Measurements from ENCODE around the gene ARHGAP6.

ARHGAP6 gene

GRCh38 chrX:11382930-11383329, 282.8 kb downstream of the ARHGAP6 start:
- ChIA-PET POLR2A (no interaction called here), CTCF (interaction anchor here (1.3 to 3.8 kb wide), 5 partner anchors 9 to 374 kb away, joined by 3 to 73 read pairs (median 6); no protein-coding TSS in a partner anchor)
- TF ChIP-seq, protein P1, sequence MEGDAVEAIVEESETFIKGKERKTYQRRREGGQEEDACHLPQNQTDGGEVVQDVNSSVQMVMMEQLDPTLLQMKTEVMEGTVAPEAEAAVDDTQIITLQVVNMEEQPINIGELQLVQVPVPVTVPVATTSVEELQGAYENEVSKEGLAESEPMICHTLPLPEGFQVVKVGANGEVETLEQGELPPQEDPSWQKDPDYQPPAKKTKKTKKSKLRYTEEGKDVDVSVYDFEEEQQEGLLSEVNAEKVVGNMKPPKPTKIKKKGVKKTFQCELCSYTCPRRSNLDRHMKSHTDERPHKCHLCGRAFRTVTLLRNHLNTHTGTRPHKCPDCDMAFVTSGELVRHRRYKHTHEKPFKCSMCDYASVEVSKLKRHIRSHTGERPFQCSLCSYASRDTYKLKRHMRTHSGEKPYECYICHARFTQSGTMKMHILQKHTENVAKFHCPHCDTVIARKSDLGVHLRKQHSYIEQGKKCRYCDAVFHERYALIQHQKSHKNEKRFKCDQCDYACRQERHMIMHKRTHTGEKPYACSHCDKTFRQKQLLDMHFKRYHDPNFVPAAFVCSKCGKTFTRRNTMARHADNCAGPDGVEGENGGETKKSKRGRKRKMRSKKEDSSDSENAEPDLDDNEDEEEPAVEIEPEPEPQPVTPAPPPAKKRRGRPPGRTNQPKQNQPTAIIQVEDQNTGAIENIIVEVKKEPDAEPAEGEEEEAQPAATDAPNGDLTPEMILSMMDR (IDR thresholded peaks at IDR 0.05; ENCODE audit: insufficient read depth, low read length, missing control alignments), result no peak
- H3K4me3 ChIP-seq (ENCODE audit: low read depth, low read length), result no peak overlapping the region
- no peak for DNase-seq (ENCODE audit: low read depth, low spot score)

GRCh38 chrX:11381464-11381863, 284.3 kb downstream of the ARHGAP6 start:
- POLR2A ChIA-PET, result no interaction called here

DNA sequence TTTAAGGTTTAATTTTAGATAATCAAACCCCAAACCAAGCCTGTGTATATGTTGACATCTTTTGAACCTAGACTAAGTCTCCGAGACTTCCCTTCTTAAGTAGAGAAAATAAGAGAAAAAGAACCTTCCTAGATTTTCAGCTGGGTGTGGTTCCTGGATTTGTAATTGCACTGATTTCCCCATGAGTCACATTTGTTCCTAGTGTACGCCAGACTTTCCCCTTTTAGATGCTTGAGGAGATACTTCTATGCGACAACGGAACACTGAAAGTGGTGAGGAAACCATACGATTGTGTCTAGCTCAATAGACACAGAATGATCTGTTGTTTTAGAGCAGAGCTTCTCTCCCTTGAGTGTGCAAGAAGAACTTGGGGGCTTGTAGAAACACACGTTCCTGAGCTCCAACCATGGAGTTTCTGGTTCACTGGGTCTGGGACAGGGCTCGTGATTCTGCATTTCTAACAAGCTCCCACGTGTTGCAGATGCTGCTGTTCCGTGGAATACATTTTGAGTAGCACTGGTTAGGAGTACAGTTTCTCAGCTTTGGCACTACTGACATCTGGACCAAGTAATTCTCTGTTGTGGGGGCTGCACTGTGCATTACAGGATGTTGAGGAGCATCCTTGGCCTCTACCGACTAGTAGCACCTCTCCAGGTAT, 285.4 kb downstream of the ARHGAP6 start:
- CTCF ChIA-PET, result interaction anchor here (0.8 to 3.8 kb wide), 16 partner anchors 8 to 391 kb away, joined by 3 to 73 read pairs (median 6); no protein-coding TSS in a partner anchor
- TF ChIP-seq, protein P1 (IDR thresholded peaks at IDR 0.05; ENCODE audit: insufficient read depth, low read length, missing control alignments), result no peak
- POLR2A ChIA-PET, result no interaction called here
- no peak for DNase-seq (ENCODE audit: low read depth, low spot score)
- no peak overlapping the region for H3K4me3 ChIP-seq (ENCODE audit: low read depth, low read length)

More at GRCh38 chrX:11381464-11381863, 284.3 kb downstream of the ARHGAP6 start:
- peak; percentile 10 for DNase-seq (ENCODE audit: low read depth, low spot score)
- CTCF ChIA-PET, result interaction anchor here (0.7 to 3.8 kb wide), 38 partner anchors 9 to 1191 kb away, joined by 3 to 73 read pairs (median 4); no protein-coding TSS in a partner anchor
- TF ChIP-seq, protein P1 (IDR thresholded peaks at IDR 0.05; ENCODE audit: insufficient read depth, low read length, missing control alignments), result peak; percentile 44
- no peak overlapping the region for H3K4me3 ChIP-seq (ENCODE audit: low read depth, low read length)

- H3K4me3 ChIP-seq (ENCODE audit: low read depth, low read length), result no peak overlapping the region
- no peak for DNase-seq (ENCODE audit: low read depth, low spot score)
- TF ChIP-seq, protein P1 (IDR thresholded peaks at IDR 0.05; ENCODE audit: insufficient read depth, low read length, missing control alignments), result no peak
- ChIA-PET POLR2A (no interaction called here), CTCF (no interaction called here)
Observed at GRCh38 chrX:11376163-11376562, 289.6 kb downstream of the ARHGAP6 start.

GRCh38 chrX:11375614-11376119, 290.1 kb downstream of the ARHGAP6 start:
- ChIA-PET POLR2A (no interaction called here), CTCF (no interaction called here)
- DNase-seq (ENCODE audit: low read depth, low spot score), result no peak
- TF ChIP-seq, protein P1 (IDR thresholded peaks at IDR 0.05; ENCODE audit: insufficient read depth, low read length, missing control alignments), result no peak
- H3K4me3 ChIP-seq (ENCODE audit: low read depth, low read length), result no peak overlapping the region

DNA sequence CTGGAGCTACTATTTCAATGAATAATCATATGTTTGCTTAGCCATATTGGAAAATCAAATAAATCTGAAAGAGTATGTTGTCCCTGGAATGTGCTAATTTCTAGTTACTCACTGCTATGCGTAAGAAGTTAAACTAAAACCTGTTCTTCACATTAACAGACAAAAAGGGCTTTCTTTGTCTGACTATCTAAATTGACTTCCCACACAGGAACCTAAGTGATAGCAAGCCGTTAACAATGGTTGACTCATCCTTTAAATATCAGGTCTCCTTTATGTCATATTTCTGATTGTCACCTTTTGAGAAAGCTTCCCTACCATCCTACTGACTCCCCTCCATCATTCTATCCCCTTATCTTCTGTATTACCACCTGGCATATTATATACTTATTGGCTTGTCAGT, 291.1 kb downstream of the ARHGAP6 start:
- TF ChIP-seq, protein P1 (IDR thresholded peaks at IDR 0.05; ENCODE audit: insufficient read depth, low read length, missing control alignments), result no peak
- ChIA-PET POLR2A (no interaction called here), CTCF (interaction anchor here (2.3 kb wide), 1 partner anchor 157 kb away, joined by 7 read pairs; no protein-coding TSS in a partner anchor)
- DNase-seq (ENCODE audit: low read depth, low spot score), result no peak
- H3K4me3 ChIP-seq (ENCODE audit: low read depth, low read length), result no peak overlapping the region
